HG02678 (cell line): Measurements from ENCODE around the gene CHRNA4.

Source experiments
- ATAC-seq: cut with Tn5 transposase; IDR thresholded peaks from one replicate; pipeline ENCODE4 v1.9.1; 2021; ENCODE audit warnings: mild to moderate bottlenecking, moderate library complexity; ENCODE audit not compliant: unreplicated experiment

The CHRNA4 gene

GRCh38 chr20:63364801-63365585, 3.8 kb upstream of the CHRNA4 start:
- no peak for ATAC-seq

GRCh38 chr20:63363981-63364561, 2.9 kb upstream of the CHRNA4 start:
- no peak for ATAC-seq

GRCh38 chr20:63363013-63363957, 2.1 kb upstream of the CHRNA4 start:
- ATAC-seq: no peak

DNA sequence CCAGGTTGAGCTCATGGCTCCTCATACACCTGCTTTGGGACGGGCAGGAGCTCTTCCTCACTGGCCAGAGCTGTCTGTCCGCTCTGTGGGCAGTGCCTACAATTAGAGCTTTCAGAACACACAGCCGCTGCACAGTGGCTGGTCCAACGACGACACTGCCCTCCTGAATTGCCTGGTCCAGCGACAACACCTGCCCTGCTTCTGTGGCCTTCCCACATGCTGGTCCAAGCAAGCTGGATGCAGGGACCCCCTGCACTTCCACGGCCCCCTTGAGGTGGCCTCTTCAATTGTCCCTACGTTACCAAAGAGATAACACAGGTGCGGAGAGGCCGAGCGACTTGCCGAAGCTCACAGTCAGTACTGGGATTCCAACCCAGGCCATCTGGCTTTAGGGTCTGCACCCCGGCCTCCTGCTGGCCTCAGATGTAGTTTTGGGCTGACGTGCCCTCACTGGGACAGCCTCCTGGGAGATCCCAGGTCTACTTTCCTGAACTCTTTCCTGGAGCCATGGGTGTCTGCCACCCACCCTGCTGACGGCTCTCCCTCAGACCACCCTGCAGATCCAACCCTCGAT, 1.4 kb upstream of the CHRNA4 start:
- no peak for ATAC-seq

DNA sequence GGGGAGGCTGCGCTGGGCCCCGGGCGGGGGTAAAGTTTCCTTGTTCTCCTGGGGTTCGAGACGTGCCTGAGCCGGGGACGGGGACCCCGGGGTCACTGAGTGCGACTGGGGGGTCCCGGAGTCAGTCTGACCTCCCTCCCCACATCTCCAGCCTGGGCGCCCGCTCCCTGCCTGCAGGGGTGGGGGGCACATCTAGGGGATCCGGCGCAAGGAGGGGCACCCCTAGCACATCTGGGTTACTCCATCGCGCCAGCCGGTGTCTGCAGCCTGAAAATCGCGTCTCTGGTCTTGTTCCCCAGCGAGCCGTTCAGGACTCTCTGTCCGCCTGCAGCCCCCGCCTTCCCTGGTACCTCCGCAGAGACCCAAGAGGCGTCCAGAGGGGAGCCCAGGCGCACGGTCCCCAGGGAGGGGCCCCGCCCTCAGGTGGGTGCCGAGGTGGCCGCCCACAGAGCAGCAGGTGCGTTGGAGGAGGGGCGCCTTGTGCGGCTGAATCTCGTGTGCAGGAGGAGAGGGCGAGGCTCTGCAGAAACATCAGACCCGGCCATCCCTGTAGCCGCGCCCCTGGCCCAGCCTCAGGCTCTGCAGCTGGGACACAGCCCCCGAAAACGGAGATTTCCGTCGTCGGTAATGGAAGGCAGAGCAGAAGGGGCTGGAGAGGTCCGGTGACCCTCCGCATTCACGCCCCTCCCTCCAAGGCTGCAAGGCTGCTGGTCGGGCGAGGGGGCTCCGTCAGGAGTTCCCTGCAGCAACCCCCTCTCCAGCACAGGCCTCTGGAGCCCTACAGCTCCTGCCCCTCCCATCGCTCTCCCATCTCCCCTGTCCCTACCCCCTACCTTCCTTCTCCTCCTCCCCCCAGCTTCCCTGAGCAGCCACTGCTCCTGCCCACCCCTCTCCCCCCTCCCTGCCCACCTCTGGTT, 628 bp upstream of the CHRNA4 start:
- no peak for ATAC-seq

DNA sequence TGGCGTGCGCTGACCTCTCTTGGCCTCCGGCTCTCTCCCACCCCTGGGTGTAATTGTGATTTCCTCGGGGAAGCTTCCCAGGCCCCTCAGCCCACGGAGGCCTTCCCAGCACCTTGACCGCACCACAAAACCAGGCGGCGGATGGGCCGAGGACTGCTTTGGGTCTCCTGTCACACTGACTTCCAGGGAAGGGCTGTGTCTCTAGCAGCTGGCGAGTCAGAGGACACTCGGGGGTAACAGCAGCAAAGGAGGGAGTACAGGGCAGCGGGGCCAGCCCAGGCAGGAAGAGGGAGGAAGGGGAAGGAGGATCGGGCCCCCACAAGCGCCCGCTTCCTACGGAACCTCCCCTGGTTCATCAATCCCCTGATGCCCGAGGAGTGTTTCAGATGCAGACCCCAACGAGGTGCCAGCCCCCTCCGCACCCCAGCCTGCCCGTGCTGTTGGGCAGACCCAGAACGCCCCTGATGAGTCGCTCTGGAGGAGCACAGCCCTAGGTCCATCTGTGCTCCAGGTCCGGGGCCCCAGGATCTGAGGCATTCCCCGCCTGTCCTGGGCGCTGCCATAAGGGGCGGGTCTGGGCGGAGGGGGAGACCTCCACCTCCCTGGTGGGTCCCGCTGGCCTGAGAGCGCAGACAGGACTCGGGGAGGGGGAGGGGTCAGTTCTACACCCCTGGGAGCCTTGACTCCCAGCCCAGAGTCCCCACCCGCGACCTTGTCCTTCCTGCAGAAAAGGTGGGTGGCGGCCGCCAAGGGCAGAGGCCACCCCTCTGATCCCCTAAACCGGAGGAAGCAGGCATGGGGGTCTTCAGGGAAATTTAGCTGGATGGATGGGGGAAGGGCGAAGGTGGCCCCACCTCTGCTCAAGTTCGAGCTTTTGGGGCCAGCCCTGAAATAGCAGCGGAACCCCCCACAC, 956 bp downstream of the CHRNA4 start:
- no peak for ATAC-seq

GRCh38 chr20:63359164-63359934, 1.8 kb downstream of the CHRNA4 start:
- ATAC-seq: no peak

DNA sequence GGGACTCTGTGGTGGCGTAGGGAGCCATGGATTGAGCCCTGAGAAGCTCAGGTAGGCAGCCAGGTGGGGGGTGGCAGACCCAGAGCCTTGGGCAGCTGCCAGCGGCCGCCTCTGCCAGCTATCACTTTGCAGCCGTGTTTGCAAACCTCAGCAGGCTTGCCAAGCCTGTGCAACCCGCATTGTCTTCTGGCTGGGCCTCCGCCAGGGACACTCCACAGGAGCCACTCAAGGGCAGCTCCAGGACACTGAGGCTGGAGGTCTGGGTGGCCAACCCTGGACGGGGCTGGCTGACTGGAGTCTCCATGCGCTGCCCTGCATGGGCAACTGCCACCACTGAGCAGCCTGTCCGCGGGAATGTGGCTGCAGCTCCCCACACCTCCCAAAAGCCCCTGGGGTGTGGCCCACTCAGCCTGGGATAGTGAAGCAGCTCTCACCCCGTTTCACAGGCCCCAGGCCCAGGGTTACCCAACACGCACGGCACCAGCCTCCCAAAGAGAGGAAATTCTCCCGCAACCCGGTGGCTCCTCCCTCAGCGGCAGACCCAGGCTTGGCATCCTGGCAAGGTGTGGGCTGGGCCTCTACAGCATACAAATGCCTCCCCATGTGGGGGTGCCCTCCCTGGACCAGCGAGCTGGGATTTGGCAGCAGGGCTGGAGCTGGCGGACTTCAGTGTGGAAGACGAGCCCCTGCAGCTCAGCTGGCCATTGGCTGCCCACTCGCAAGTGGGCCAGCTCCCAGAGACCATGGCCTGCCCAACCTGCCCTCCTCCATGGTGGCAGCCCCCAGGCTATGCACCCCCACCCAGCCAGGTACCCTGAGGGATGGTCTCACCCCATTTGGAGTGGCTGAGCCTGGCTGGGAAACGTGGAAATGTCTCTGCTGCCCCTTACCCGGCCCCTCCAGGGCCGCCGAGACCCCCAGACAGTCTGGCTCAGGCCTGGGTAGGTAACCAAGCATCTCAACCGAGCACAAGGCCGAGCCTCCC, 2.9 kb downstream of the CHRNA4 start:
- ATAC-seq: no peak

DNA sequence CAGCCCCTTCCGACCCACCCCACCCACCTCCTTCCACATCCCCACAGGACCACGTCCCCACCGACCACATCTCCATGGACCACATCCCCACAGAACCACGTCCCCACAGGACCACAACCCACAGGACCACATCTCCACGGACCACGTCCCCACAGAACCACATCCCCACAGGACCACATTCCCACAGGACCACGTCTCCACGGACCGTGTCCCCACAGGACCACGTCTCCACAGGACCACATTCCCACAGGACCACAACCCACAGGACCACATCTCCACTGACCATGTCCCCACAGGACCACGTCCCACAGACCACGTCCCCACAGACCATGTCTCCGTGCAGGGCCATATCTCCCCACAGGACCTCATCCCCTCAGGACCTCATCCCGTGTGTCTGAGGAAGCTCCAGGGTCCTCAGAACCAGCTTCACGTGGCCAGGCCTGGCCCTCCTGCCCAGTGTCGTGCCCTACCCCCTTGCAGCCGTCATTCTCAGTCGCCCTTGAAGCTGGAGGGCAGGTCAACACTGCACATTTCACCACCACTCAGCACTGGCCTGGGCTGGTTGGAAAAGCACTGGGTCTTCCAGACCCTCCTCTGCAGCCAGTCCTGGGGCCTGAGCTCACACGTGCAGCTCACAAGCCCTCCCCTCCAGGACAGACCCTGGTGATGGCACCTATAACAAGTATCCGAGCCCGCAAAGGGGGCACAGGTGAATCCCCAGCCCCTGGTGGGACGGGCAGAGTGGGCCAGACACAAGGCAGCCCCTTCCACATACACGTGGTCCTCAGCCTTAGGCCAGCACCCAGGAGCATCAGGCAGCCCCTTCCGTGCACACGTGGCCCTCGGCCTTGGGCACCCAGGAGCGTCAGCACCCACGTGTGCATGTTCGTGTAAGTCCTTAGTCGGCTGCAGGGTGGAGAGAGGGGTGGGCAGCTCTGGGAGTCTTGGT, 3.9 kb downstream of the CHRNA4 start:
- no peak for ATAC-seq

GRCh38 chr20:63356511-63356910, 4.6 kb downstream of the CHRNA4 start:
- ATAC-seq: no peak

- ATAC-seq: no peak
Measured at GRCh38 chr20:63355781-63356295, 5.3 kb downstream of the CHRNA4 start.

GRCh38 chr20:63354636-63355350, 6.4 kb downstream of the CHRNA4 start:
- no peak for ATAC-seq

GRCh38 chr20:63352811-63353221, 8.3 kb downstream of the CHRNA4 start:
- no peak for ATAC-seq

DNA sequence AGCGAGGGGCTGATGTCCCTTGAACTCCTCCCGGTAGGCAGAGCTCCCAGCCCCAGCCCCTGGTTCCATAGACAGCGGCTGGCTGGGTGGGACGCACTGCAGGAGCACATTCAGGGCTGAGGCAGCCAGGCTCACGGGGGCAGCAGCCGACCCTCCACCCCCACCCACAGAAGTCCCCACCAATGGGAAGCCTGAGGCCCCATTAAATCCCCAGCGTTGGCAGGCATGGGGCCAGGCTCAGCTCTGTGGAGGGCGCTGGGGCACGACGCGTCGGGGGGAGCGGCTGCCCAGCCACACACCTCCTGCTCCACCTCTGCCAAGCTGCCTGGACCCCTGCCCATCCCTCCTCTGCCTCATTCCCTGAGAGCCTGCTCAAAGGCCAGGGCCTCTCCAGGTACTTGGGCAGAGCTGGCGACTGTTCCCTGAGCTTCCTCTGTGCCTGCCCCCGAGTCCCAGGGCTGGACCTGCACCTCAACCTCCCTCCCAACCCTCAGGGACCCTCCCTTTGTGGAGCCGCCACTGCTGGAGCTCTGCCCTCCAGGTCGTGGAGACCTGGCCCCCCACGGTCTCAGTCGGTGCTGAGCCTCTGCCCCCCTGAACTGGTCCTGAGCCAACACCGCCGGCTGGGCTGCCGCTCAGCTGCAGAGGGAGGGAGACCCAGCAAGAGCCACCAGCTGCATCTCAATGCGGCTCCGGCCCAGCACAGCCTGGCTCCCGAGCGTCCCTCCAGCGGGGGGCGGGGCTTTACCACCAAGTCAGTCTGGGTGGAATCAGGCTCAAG, 9.1 kb downstream of the CHRNA4 start:
- no peak for ATAC-seq
